ENCODE results near the gene HOXD4. TPM values are rescaled to one million over a fixed set of nuclear protein-coding genes. Genes with fewer than 3 reads are reported as not detected.

The HOXD4 gene
- total RNA-seq, 1 experiment from 2014 or later, result 7.2 TPM

GRCh38 chr2:176170602-176171305, 19.4 kb downstream of the HOXD4 start:
- no peak for DNase-seq (ENCODE audit: low read depth)

- no peak for DNase-seq (ENCODE audit: low read depth)
Measured at GRCh38 chr2:176171351-176172006, 20.1 kb downstream of the HOXD4 start.

GRCh38 chr2:176172007-176172894, 20.9 kb downstream of the HOXD4 start:
- no peak for DNase-seq (ENCODE audit: low read depth)

- DNase-seq (ENCODE audit: low read depth), result no peak
Measured at GRCh38 chr2:176172895-176173566, 21.7 kb downstream of the HOXD4 start.

- no peak for DNase-seq (ENCODE audit: low read depth)
Measured at GRCh38 chr2:176173567-176174381, 22.4 kb downstream of the HOXD4 start.

- DNase-seq (ENCODE audit: low read depth), result peak; percentile 56
Measured at GRCh38 chr2:176174382-176174823, 23.1 kb downstream of the HOXD4 start.

GRCh38 chr2:176174824-176175708, 23.7 kb downstream of the HOXD4 start:
- peak; percentile 53 for DNase-seq (ENCODE audit: low read depth)

- no peak for DNase-seq (ENCODE audit: low read depth)
Measured at GRCh38 chr2:176175709-176176607, 24.6 kb downstream of the HOXD4 start.

- DNase-seq (ENCODE audit: low read depth), result no peak
Measured at GRCh38 chr2:176177580-176178037, 26.3 kb downstream of the HOXD4 start.

GRCh38 chr2:176178038-176178756, 26.8 kb downstream of the HOXD4 start:
- DNase-seq (ENCODE audit: low read depth), result no peak

- peak; percentile 18 for DNase-seq (ENCODE audit: low read depth)
Measured at GRCh38 chr2:176178757-176179295, 27.5 kb downstream of the HOXD4 start.

- DNase-seq (ENCODE audit: low read depth), result no peak
Measured at GRCh38 chr2:176181551-176181950, 30.2 kb downstream of the HOXD4 start.

- DNase-seq (ENCODE audit: low read depth), result no peak
Measured at GRCh38 chr2:176182671-176183070, 31.3 kb downstream of the HOXD4 start.

GRCh38 chr2:176184749-176185148, 33.4 kb downstream of the HOXD4 start:
- no peak for DNase-seq (ENCODE audit: low read depth)

GRCh38 chr2:176186024-176186423, 34.7 kb downstream of the HOXD4 start:
- DNase-seq (ENCODE audit: low read depth), result no peak

- peak; percentile 50 for DNase-seq (ENCODE audit: low read depth)
Measured at GRCh38 chr2:176187200-176187898, 36.0 kb downstream of the HOXD4 start.

Measured in RPMI7951 (cell line).